H7 (cell line): Measurements from ENCODE around the gene TRAPPC3. TPM values are rescaled to one million over a fixed set of nuclear protein-coding genes. Genes with fewer than 3 reads are reported as not detected.
A peak's percentile ranks its signal among the peaks of the same experiment; 100 is the strongest.
"Not testable (repeated sequence)": the region's sequence is repeated elsewhere in the genome, so short reads cannot be mapped to it uniquely, and the experiment has no call there.

Experiments used
- DNase-seq: peaks from one replicate; pipeline ENCODE4 v3.0.0; 2012
- H3K27me3 ChIP-seq: 2 replicates; pipeline ENCODE4 v1.6.0; 2011; ENCODE audit warnings: mild to moderate bottlenecking, low read length; ENCODE audit not compliant: control insufficient read depth, insufficient read depth
- H3K36me3 ChIP-seq: replicated peaks from 2 replicates; pipeline ENCODE4 v1.5.1; 2011; ENCODE audit warnings: low read length; ENCODE audit not compliant: control insufficient read depth, insufficient read depth
- H3K4me3 ChIP-seq: 2 replicates; pipeline ENCODE4 v1.5.1; 2011; ENCODE audit warnings: low read depth, mild to moderate bottlenecking, control low read depth, low read length, moderate library complexity; ENCODE audit not compliant: insufficient read depth
- total RNA-seq: library from RNA; depleted of rRNA; stranded (reverse); fragments of >200 nt; shearing (Covaris generic); gene quantifications from 2 replicates; pipeline ENCODE4 v1.2.3, GENCODE V29; 2014; rRNA removed

TRAPPC3 gene
- 97.3 and 111 TPM in 2 replicates for total RNA-seq

DNA sequence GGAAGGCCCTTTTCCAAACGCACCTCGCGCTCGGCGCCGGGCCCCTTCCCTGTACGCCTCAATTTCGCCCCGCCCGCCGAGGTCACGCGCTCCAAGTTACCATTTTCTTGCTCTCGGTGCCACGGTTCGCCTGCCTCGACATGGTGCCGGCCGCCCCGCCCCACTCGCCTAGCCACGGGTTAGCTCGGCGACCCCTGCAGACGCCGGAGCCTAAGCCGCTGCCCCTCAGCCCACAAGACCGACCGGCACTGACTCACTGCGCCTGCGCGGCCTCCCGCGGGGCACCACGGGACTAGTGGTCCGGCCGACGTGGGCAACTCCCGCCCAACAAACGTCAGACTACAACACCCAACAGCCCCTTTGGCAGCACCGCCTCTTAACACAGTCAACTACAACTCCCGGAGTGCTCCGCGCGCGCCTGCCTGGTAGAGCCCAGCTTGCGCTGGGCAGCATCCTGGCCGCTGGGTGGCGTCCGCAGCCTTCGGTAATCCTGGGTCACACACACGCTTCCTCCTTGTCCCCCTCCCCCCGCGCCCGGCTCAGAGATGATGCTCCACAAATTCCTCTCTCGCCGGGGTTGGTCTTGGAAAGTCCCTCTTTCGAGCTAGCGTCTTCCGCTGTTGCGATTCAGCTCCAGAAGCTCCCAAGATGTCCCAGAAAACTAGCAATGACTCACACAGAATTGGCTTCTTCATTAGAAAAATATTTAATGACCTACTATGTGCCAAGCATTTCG lies at the start of gene TRAPPC3:
TRAPPC3 (minus strand) TSS at position 250 of the 736 bp plus-strand sequence; CDS start at position 142, 108 bp downstream.
- H3K36me3 ChIP-seq: no peaks in the 10 kb centered on the region
- peaks cover 18% of the 10 kb centered on the region for H3K27me3 ChIP-seq
- peak within 1 kb of the TSS; percentile 51 for H3K4me3 ChIP-seq
- peak; percentile 99 for DNase-seq

DNA sequence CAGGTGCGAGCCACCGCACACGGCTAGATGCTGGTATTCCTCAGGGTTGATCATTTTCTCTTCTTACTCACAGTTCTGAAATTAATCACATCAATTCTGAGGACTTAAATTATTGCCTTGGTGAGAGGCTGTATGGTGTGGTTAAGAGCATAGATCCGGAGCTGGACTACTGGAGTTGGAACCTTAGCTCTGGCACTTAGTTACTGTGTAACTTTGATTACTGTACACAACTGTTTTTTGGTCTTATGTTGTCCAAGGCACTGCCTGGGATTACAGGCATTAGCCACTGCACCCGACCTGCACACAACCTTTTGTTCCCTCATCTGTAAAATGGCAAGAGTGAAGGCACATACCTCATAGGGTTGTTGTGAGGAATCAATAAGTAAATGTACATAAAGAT lies 49.4 kb upstream of the TRAPPC3 start:
- H3K4me3 ChIP-seq: no peak overlapping the region
- DNase-seq: no peak

GRCh38 chr1:36196805-36197204 lies 47.5 kb upstream of the TRAPPC3 start:
- peak; percentile 12 for DNase-seq
- H3K27me3 ChIP-seq, H3K36me3 ChIP-seq, H3K4me3 ChIP-seq: not testable (repeated sequence)

More for the DNA sequence above, 49.4 kb upstream of the TRAPPC3 start:
- Histone ChIP-seq H3K27me3 (no peaks in the 10 kb centered on the region), H3K36me3 (no peaks in the 10 kb centered on the region)

- Histone ChIP-seq H3K4me3 (no peak overlapping the region), H3K27me3 (no peaks in the 10 kb centered on the region), H3K36me3 (no peaks in the 10 kb centered on the region)
- DNase-seq: peak; percentile 85
Observed at GRCh38 chr1:36187800-36188593, 38.7 kb upstream of the TRAPPC3 start.

DNA sequence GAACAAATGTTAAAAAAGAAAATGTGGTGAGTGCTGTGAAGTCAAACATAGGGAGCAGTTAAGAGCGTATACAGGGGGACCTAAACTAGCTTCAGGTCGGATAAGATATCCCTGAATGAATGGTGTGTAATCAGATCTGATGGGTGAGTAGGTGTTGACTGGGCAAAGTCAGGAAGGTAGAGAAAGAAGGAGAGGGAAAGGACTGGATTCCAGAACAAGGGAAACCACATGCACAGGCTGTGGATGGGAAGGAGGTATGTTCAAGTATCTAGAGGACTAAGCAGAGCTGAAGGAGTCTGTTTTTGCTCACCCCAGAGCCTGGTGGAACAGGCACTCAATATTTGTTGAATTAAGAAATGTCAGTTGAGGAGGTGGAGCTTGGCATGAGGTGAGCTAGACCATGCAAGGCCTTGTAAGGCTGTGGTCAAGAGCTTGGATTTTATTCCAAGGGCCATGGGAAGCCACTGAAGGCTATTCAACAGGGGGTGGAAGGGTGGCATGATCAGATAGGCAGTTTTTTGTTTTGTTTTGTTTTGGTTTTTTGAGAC lies 34.1 kb upstream of the TRAPPC3 start:
- DNase-seq: peak; percentile 5
- Histone ChIP-seq H3K4me3 (no peak overlapping the region), H3K27me3 (no peaks in the 10 kb centered on the region), H3K36me3 (peaks cover 7% of the 10 kb centered on the region)

- Histone ChIP-seq H3K36me3 (peaks cover 7% of the 10 kb centered on the region), H3K27me3 (no peaks in the 10 kb centered on the region; the same call in 1 of the 2 replicates), H3K4me3 (no peak overlapping the region)
- peak; percentile 58 for DNase-seq
Observed at GRCh38 chr1:36182734-36183133, 33.4 kb upstream of the TRAPPC3 start.

- DNase-seq: no peak
- no peaks in the 10 kb centered on the region; the same call in 1 of the 2 replicates for H3K27me3 ChIP-seq
- H3K4me3 ChIP-seq: no peak overlapping the region
- H3K36me3 ChIP-seq: peaks cover 8% of the 10 kb centered on the region
Observed at GRCh38 chr1:36179220-36179600, 29.9 kb upstream of the TRAPPC3 start.

DNA sequence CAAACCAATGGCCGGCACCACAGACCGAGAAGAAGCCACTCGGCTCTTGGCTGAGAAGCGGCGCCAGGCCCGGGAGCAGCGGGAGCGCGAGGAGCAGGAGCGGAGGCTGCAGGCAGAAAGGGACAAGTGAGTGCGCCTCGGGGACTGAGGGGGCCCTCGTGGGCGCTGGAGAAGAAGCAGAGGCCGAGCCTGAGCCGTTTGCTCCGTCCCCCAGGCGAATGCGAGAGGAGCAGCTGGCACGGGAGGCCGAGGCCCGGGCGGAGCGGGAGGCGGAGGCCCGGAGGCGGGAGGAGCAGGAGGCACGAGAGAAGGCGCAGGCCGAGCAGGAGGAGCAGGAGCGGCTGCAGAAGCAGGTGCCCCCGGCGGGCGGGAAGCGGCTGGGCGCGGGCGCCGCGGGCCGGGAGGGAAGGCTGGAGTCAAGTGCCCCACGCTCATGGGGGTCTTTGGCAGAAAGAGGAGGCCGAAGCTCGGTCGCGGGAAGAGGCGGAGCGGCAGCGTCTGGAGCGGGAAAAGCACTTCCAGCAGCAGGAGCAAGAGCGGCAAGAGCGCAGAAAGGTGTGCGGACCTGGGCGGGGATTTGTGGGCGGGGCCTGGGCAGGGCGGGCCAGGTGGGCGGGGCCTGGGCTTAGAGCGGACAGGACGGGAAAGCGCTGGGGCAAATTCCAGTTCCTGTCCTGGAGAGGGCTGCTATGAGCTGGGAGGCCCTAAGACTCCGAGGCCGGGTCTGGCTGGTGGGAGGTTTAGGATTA lies 29.4 kb upstream of the TRAPPC3 start:
- DNase-seq: peak; percentile 98

DNA sequence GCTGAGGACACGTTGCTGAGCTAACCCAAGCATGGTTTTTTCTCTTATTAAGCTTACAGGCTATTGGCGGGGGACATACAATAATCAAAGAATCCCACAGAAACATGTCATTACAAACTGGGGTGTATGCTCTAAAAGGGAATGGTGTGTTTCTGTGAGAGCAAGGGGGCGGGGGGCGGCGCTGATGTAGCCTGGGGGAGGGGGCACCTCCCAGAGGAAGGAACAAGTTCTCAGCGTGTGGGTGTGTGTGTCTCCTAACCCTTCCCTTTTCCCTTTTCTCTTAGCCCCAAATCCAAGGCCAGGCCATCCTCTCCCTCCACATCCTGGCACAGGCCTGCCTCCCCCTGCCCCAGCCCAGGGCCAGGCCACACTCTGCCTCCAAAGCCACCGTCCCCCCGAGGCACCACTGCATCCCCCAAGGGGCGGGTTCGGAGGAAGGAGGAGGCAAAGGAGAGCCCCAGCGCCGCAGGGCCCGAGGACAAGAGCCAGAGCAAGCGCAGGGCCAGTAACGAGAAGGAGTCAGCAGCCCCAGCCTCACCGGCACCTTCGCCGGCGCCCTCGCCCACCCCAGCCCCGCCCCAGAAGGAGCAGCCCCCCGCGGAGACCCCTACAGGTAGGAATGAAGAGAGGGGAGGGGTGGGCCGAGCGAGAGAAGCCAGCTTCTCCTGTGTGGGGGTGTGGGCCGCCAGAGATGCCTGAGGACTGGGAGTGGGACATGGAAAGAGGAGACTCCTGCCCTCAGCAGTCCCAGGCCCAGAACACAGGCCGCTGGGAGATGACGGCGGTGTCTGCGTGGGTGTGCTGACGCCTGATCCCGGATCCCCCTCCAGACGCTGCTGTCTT lies 28.5 kb upstream of the TRAPPC3 start:
- DNase-seq: peak; percentile 80
- H3K27me3 ChIP-seq: no peaks in the 10 kb centered on the region; the same call in 1 of the 2 replicates
- H3K4me3 ChIP-seq: peak overlapping the region; percentile 60
- peaks cover 14% of the 10 kb centered on the region for H3K36me3 ChIP-seq

More for the DNA sequence above, 29.4 kb upstream of the TRAPPC3 start:
- Histone ChIP-seq H3K4me3 (peak overlapping the region; percentile 60), H3K27me3 (no peaks in the 10 kb centered on the region; the same call in 1 of the 2 replicates), H3K36me3 (peaks cover 10% of the 10 kb centered on the region)

DNA sequence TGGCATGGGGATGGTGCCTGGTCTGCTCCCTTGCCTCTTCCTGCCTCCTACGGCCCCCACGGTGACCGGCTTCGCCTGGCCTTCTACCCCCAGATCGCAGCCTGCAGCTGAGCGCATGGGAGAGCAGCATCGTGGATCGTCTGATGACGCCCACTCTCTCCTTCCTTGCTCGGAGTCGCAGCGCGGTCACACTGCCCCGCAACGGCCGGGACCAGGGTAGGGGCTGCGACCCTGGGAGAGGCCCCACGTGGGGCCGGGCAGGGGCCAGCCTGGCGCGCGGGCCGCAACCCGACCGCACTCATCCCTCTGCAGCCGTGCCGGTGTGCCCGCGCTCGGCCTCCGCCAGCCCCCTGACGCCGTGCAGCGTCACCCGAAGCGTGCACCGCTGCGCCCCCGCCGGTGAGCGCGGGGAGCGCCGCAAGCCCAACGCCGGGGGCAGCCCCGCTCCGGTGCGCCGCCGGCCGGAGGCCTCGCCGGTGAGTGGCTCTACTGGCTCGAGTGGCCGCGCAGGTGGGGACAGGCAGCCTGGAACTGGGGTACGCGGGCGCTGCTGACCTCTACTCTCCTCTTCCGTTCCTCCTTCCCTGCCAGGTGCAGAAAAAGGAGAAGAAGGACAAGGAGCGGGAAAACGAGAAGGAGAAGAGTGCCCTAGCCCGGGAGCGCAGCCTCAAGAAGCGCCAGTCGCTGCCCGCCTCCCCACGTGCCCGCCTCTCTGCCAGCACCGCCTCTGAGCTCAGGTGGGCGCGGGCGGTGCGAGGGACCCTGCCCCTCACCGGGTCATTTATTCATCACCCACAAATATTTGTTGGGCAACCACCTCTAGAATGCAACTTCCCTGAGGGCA lies 27.0 kb upstream of the TRAPPC3 start:
- peak; percentile 97 for DNase-seq
- Histone ChIP-seq H3K4me3 (peak overlapping the region; percentile 30; the same call in 1 of the 2 replicates), H3K36me3 (peaks cover 22% of the 10 kb centered on the region), H3K27me3 (no peaks in the 10 kb centered on the region; the same call in 1 of the 2 replicates)

- Histone ChIP-seq H3K27me3 (no peaks in the 10 kb centered on the region; the same call in 1 of the 2 replicates), H3K36me3 (peaks cover 23% of the 10 kb centered on the region), H3K4me3 (peak overlapping the region; percentile 30; the same call in 1 of the 2 replicates)
- DNase-seq: peak; percentile 79
Observed at GRCh38 chr1:36175137-36176095, 26.1 kb upstream of the TRAPPC3 start.

- Histone ChIP-seq H3K36me3 (peaks cover 21% of the 10 kb centered on the region), H3K27me3 (no peaks in the 10 kb centered on the region; the same call in 1 of the 2 replicates), H3K4me3 (no peak overlapping the region)
- DNase-seq: peak; percentile 60
Observed at GRCh38 chr1:36174713-36175112, 25.4 kb upstream of the TRAPPC3 start.
